ENCODE measurements around the gene MERTK. TPM values are rescaled to one million over a fixed set of nuclear protein-coding genes. Genes with fewer than 3 reads are reported as not detected.

Gene MERTK
- total RNA-seq, 1 donor from 2014 or later: 5.1 TPM

Other genes with a start within 250 kb of the MERTK start
- gene ANAPC1, start 14.4 kb upstream of the MERTK start, total RNA-seq: 40.0 and 40.7 TPM in 2 replicates
- gene TMEM87B, start 156.7 kb downstream of the MERTK start, total RNA-seq: 27.2 and 30.2 TPM in 2 replicates
- gene FBLN7, start 239.8 kb downstream of the MERTK start, total RNA-seq: not detected in 2 replicates

Data from astrocyte (in vitro differentiated cells and primary cell).